Panc1 (cell line): ENCODE data around the gene CCDC12. TPM values are rescaled to one million over a fixed set of nuclear protein-coding genes. Genes with fewer than 3 reads are reported as not detected.

Source experiments
- ATAC-seq: fragments of 200-7000 bp; cut with Tn5 transposase; 2 replicates; pipeline ENCODE4 v1.9.1; 2020; ENCODE audit warnings: mild to moderate bottlenecking, moderate library complexity
- BruUV-seq: library from RNA; stranded (reverse); fragments of 400-500 nt; replicated peaks from 2 replicates; lab custom pipeline; 2021; lab: Mats Ljungman, UMichigan
- CTCF ChIA-PET: fragments of 300-600 bp; sonication (Branson Sonifier 250); formaldehyde crosslinking; loops from one replicate; lab custom pipeline; 2022; ENCODE audit warnings: antibody characterized with exemption; lab: Charles Lee
- POLR2A ChIA-PET: fragments of 300-600 bp; sonication (Branson Sonifier 250); formaldehyde crosslinking; loops from one replicate; lab custom pipeline; 2022; ENCODE audit warnings: antibody characterized with exemption; lab: Charles Lee
- DNase-seq: peaks from one replicate; pipeline ENCODE4 v3.0.0-alpha.2; 2010; ENCODE audit warnings: low read depth, low spot score
- H3K27ac ChIP-seq: 2 replicates; pipeline ENCODE4 v1.5.1; 2011; ENCODE audit warnings: mild to moderate bottlenecking, low read length, inconsistent platforms
- H3K27me3 ChIP-seq: fragments of 200-500 bp; sonication (Bioruptor generic); 2 replicates; pipeline ENCODE4 v1.6.0; 2014; ENCODE audit warnings: low read length, inconsistent platforms; ENCODE audit not compliant: control insufficient read depth, insufficient read depth
- H3K36me3 ChIP-seq: fragments of 200-500 bp; sonication (Bioruptor generic); 2 replicates; pipeline ENCODE4 v1.5.1; 2014; ENCODE audit warnings: inconsistent platforms, mild to moderate bottlenecking, low read length, moderate library complexity; ENCODE audit not compliant: control insufficient read depth, insufficient read depth
- H3K4me1 ChIP-seq: 2 replicates; pipeline ENCODE4 v1.5.1; 2011; ENCODE audit warnings: inconsistent platforms, mild to moderate bottlenecking, low read length, moderate library complexity; ENCODE audit not compliant: control insufficient read depth, insufficient read depth
- H3K4me3 ChIP-seq, 2 experiments: 2 replicates each; pipeline ENCODE4 v1.5.1; 2011 to 2012; ENCODE audit warnings: low read depth in 2 of 2, low read length in 2 of 2, mild to moderate bottlenecking in 2 of 2, inconsistent platforms in 1 of 2, moderate library complexity in 1 of 2
- H3K9me3 ChIP-seq: fragments of 200-500 bp; sonication (Bioruptor generic); 2 replicates; pipeline ENCODE4 v1.5.1; 2014; ENCODE audit warnings: low read depth, mild to moderate bottlenecking, inconsistent platforms, low read length, moderate library complexity; ENCODE audit not compliant: control insufficient read depth, insufficient read depth
- CTCF ChIP-seq: fragments of 450-650 bp; IDR thresholded peaks from 2 replicates; pipeline ENCODE4 v1.5.1; 2017; ENCODE audit warnings: mild to moderate bottlenecking
- POLR2AphosphoS5 ChIP-seq: IDR thresholded peaks from 2 replicates; pipeline ENCODE4 v1.6.1; 2012; ENCODE audit warnings: mild to moderate bottlenecking, low read depth, low read length, moderate library complexity
- SIN3A ChIP-seq: IDR thresholded peaks from 2 replicates; pipeline ENCODE4 v1.6.1; 2012; ENCODE audit warnings: low read depth, mild to moderate bottlenecking, low read length, moderate library complexity, borderline replicate concordance; ENCODE audit not compliant: insufficient read depth
- TCF7L2 ChIP-seq: IDR thresholded peaks from 2 replicates; pipeline ENCODE4 v1.6.1; 2011; ENCODE audit warnings: mild to moderate bottlenecking, low read depth, low read length, inconsistent platforms
- in situ Hi-C: cut with HindIII; loops from 2 replicates; pipeline ENCODE4 v1.10.0; 2016; ENCODE audit warnings: low sequenced_read_pairs, low pct_unique_long_range_greater_than_20kb
- intact Hi-C: fragments of 100-400 bp; cut with micrococcal nuclease; formaldehyde crosslinking; loops from one replicate; pipeline ENCODE4 v1.10.0; 2022; ENCODE audit not compliant: unreplicated experiment
- total RNA-seq: library from RNA; stranded (reverse); gene quantifications from one replicate; pipeline ENCODE4 v1.2.1, GENCODE V29; 2021; ENCODE audit not compliant: unreplicated experiment
- TF ChIP-seq, protein P1 (sequence below), 2 experiments: IDR thresholded peaks; 2 replicates each; pipeline ENCODE4 v1.6.1; 2011 to 2012; ENCODE audit warnings: low read depth in 2 of 2, control low read depth in 1 of 2, low read length in 1 of 2, mild to moderate bottlenecking in 1 of 2, moderate library complexity in 1 of 2; ENCODE audit not compliant: insufficient read depth in 1 of 2

CCDC12 gene
- total RNA-seq, 1 experiment from 2014 or later = 35.5 TPM

DNA sequence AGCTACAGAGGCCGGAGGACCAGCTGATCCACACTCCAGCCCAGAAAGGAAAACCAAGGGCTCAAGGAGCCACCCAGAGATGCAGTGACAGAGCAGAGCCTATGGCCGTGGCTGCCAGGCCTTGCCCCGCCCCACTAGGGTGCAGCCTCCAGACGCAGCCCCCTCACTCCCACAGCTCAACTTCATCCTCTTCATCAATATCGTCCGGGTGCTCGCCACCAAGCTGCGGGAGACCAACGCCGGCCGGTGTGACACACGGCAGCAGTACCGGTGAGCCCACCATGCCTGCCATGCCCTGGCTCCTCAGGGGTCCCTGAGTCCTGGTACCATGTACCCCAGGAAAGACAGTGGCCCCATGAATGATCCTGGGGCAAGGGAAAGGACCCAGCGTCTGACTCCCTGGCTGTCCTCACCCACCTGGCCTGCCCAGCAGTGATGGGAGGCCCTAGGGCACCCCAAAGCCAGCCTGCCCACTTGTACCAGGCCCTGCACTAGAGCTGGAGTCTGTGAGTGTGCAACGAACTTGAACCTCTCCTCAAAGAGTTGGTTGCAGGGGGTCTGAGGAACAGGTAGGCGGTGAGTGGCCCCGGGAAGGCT lies 74.9 kb downstream of the CCDC12 start:
- BruUV-seq = no TSS peak
- Histone ChIP-seq H3K36me3 (no peaks in the 10 kb centered on the region), H3K27me3 (no peaks in the 10 kb centered on the region), H3K4me1 (no peaks in the 10 kb centered on the region), H3K4me3 (no peak overlapping the region), H3K27ac (no peak overlapping the region), H3K9me3 (no peaks in the 10 kb centered on the region)
- DNase-seq (no peak), ATAC-seq (no peak)
- CTCF ChIA-PET = no interaction called here
- in situ Hi-C loops = no loop called here
- POLR2A ChIA-PET = no interaction called here
- intact Hi-C loops = no loop called here
- TF ChIP-seq POLR2AphosphoS5 = no peak
- no peak for TF ChIP-seq TCF7L2
- TF ChIP-seq CTCF = no peak
- TF ChIP-seq, protein P1, sequence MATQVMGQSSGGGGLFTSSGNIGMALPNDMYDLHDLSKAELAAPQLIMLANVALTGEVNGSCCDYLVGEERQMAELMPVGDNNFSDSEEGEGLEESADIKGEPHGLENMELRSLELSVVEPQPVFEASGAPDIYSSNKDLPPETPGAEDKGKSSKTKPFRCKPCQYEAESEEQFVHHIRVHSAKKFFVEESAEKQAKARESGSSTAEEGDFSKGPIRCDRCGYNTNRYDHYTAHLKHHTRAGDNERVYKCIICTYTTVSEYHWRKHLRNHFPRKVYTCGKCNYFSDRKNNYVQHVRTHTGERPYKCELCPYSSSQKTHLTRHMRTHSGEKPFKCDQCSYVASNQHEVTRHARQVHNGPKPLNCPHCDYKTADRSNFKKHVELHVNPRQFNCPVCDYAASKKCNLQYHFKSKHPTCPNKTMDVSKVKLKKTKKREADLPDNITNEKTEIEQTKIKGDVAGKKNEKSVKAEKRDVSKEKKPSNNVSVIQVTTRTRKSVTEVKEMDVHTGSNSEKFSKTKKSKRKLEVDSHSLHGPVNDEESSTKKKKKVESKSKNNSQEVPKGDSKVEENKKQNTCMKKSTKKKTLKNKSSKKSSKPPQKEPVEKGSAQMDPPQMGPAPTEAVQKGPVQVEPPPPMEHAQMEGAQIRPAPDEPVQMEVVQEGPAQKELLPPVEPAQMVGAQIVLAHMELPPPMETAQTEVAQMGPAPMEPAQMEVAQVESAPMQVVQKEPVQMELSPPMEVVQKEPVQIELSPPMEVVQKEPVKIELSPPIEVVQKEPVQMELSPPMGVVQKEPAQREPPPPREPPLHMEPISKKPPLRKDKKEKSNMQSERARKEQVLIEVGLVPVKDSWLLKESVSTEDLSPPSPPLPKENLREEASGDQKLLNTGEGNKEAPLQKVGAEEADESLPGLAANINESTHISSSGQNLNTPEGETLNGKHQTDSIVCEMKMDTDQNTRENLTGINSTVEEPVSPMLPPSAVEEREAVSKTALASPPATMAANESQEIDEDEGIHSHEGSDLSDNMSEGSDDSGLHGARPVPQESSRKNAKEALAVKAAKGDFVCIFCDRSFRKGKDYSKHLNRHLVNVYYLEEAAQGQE (IDR thresholded peaks at IDR 0.05; ENCODE audit: insufficient read depth in 1 of 2, low read depth in 2 of 2, low read length in 1 of 2) = no peak
- no peak for TF ChIP-seq SIN3A

DNA sequence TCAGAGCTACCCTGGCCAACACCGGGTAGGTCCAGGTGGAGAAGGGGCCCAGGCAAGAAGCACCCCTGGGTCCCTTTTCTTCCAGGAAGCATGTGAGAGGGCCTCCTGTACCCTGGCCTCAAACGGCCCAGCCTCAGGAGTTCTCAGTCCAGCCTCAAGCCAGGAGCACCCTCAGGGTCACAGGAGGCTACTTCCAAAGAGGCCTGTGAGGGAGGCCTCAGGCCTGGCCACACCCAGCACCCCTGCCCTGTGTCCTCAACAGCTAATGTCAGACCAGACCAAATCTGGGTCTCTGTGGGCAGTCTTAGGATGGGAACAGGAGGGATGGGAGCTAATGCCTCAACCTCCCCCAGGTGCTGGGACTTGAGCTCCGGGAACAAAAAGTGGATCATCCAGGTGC lies 75.5 kb downstream of the CCDC12 start:
- no peak for DNase-seq
- ChIA-PET POLR2A (no interaction called here), CTCF (no interaction called here)
- no peaks in the 10 kb centered on the region for H3K36me3 ChIP-seq
- no peaks in the 10 kb centered on the region for H3K4me1 ChIP-seq
- TF ChIP-seq SIN3A (no peak), POLR2AphosphoS5 (no peak), TCF7L2 (no peak), CTCF (no peak)
- TF ChIP-seq, protein P1 (IDR thresholded peaks at IDR 0.05; ENCODE audit: insufficient read depth in 1 of 2, low read depth in 2 of 2, low read length in 1 of 2) = no peak
- BruUV-seq = no TSS peak
- H3K9me3 ChIP-seq = no peaks in the 10 kb centered on the region
- in situ Hi-C loops (no loop called here), intact Hi-C loops (no loop called here)
- no peak overlapping the region for H3K4me3 ChIP-seq
- no peak for ATAC-seq
- H3K27me3 ChIP-seq = no peaks in the 10 kb centered on the region
- no peak overlapping the region for H3K27ac ChIP-seq
